Mesangial cell (primary cell): ENCODE data around the gene CROCC2. TPM values are rescaled to one million over a fixed set of nuclear protein-coding genes. Genes with fewer than 3 reads are reported as not detected.

Experiments
- total RNA-seq: library from RNA; depleted of rRNA; stranded (reverse); fragments of >200 nt; gene quantifications from 2 replicates; pipeline ENCODE4 v1.2.3, GENCODE V29; 2015

The CROCC2 gene
- not detected in 2 replicates for total RNA-seq

GRCh38 chr2:240906141-240906910 is at the start of gene CROCC2:
Gene CROCC2 (plus strand): TSS chr2:240906336. CDS start chr2:240906514, 178 bp downstream.

GRCh38 chr2:240868286-240869108 is 37.6 kb upstream of the CROCC2 start, which contains the start of gene AGXT:
Gene AGXT (plus strand): TSS chr2:240868824. CDS start chr2:240868866, 42 bp downstream.

DNA sequence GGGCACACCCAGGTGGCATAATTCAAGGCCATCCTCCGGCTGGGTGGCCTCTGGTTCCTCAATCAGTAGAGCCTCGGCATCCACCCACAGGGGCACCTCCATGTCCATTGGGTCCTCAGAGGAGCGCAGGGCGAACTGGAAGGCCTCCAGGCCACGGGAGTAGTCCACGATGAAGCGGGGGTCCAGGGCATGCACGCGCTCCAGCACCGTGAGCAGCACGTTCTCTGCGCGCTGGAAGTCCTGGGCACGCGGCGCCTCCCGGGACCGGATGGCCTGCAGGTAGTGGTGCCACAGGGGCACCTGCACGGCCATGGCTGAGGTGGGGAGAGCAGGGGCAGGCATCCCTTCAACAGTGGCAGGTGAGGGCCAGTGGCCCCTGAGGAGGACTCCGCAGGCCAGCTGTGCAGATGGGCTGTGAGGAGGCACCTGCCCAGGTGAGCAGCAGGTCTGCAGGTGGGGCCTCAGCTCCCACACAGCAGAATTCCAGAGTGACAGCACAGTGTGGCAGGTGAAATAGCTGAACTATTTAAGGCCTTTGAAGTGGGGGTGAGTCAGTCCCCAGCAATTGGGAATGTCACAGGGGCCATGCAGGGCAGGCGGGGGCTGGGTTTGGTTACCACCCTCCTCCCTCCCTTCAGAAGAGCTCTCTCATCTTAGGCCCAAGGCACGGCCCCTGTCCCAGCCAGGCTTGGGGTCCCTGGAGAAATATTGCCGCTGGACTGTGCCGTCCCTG is 10.3 kb upstream of the CROCC2 start, which contains the start of gene MAB21L4:
Gene MAB21L4, minus strand, starts transcription at position 501 of the 733 bp plus-strand sequence. Its CDS starts 159 bp downstream, at position 342.

GRCh38 chr2:240997856-240998705 is 91.9 kb downstream of the CROCC2 start, which contains the start of gene SNED1:
Gene SNED1 (plus strand): TSS chr2:240998618. CDS start chr2:240998838, 220 bp downstream.

Other genes starting within 250 kb of the CROCC2 start
- not detected in 2 replicates for gene AQP12B, start 223.5 kb upstream of the CROCC2 start, total RNA-seq
- not detected in 2 replicates for gene AQP12A, start 214.5 kb upstream of the CROCC2 start, total RNA-seq
- gene KIF1A, start 86.1 kb upstream of the CROCC2 start, total RNA-seq: 2.6 and 4.9 TPM in 2 replicates
- not detected in 2 replicates for gene AGXT, start 37.5 kb upstream of the CROCC2 start, total RNA-seq
- not detected in 2 replicates for gene MAB21L4, start 10.2 kb upstream of the CROCC2 start, total RNA-seq
- gene SNED1, start 92.3 kb downstream of the CROCC2 start, total RNA-seq: 1.5 and 6.7 TPM in 2 replicates
- 15.0 and 20.9 TPM in 2 replicates for gene MTERF4, start 196.0 kb downstream of the CROCC2 start, total RNA-seq
- gene PASK, start 243.1 kb downstream of the CROCC2 start, total RNA-seq: 4.9 and 8.6 TPM in 2 replicates
- 38.4 and 43.5 TPM in 2 replicates for gene PPP1R7, start 244.1 kb downstream of the CROCC2 start, total RNA-seq